Measurements from ENCODE around the gene GCNT4.

- no peak for TF ChIP-seq CTCF (IDR thresholded peaks at IDR 0.05; ENCODE audit: control extremely low read depth in 1 of 3, insufficient read depth in 1 of 3, low read depth in 1 of 3, low read length in 3 of 3)
- TF ChIP-seq CREB1 (IDR thresholded peaks at IDR 0.05), result no peak
- TF ChIP-seq HDAC2 (IDR thresholded peaks at IDR 0.05; ENCODE audit: borderline replicate concordance in 1 of 2, low read depth in 2 of 2, low read length in 2 of 2), result no peak
- TF ChIP-seq EP300 (IDR thresholded peaks at IDR 0.05; ENCODE audit: borderline replicate concordance in 1 of 2, low read depth in 2 of 2, low read length in 2 of 2), result no peak
- TF ChIP-seq CEBPB (IDR thresholded peaks at IDR 0.05; ENCODE audit: low read depth, low read length), result no peak
- TF ChIP-seq SIN3A (conservative IDR thresholded peaks at IDR 0.05 in 1 of 2, IDR thresholded peaks at IDR 0.05 in 1 of 2; ENCODE audit: low read depth in 1 of 2, low read length in 2 of 2), result no peak
- TF ChIP-seq MAX (IDR thresholded peaks at IDR 0.05), result no peak
- no peak for TF ChIP-seq TCF12 (IDR thresholded peaks at IDR 0.05; ENCODE audit: low read depth, low read length)
- TF ChIP-seq EZH2 (IDR thresholded peaks at IDR 0.05; ENCODE audit: low read depth, low read length, severe bottlenecking), result no peak
- TF ChIP-seq POLR2A (IDR thresholded peaks at IDR 0.05; ENCODE audit: control extremely low read depth in 1 of 2, low read depth in 2 of 2, low read length in 2 of 2), result no peak
- TF ChIP-seq EGR1 (IDR thresholded peaks at IDR 0.05; ENCODE audit: borderline replicate concordance, low read depth, low read length), result no peak
- no peak for TF ChIP-seq POLR2AphosphoS5 (IDR thresholded peaks at IDR 0.05; ENCODE audit: low read depth, low read length)
- no peak for TF ChIP-seq TAF1 (IDR thresholded peaks at IDR 0.05; ENCODE audit: low read depth, low read length)
- TF ChIP-seq BRCA1 (IDR thresholded peaks at IDR 0.05; ENCODE audit: low read depth, low read length), result no peak
These were observed 39.6 kb downstream of the GCNT4 start for GRCh38 chr5:75012748-75013147.
